Osteoblast (primary cell): Measurements from ENCODE around the gene PNMA6F. TPM values are rescaled to one million over a fixed set of nuclear protein-coding genes. Genes with fewer than 3 reads are reported as not detected.

Experiments used
- DNase-seq: peaks from one replicate; pipeline ENCODE4 v3.0.0; 2011; ENCODE audit warnings: low spot score, mixed read lengths; ENCODE audit not compliant: insufficient read length; ENCODE audit errors: missing footprints
- H2AFZ ChIP-seq: 2 replicates; pipeline ENCODE4 v1.6.0; 2011; ENCODE audit warnings: mild to moderate bottlenecking, low read length
- H3K27ac ChIP-seq: 2 replicates; pipeline ENCODE4 v1.5.1; 2011; ENCODE audit warnings: mild to moderate bottlenecking, low read depth, low read length, moderate library complexity
- H3K27me3 ChIP-seq: 2 replicates; pipeline ENCODE4 v1.6.0; 2012; ENCODE audit warnings: mild to moderate bottlenecking, control low read depth, inconsistent platforms, low read length, moderate library complexity; ENCODE audit not compliant: insufficient read depth
- H3K36me3 ChIP-seq: 2 replicates; pipeline ENCODE4 v1.5.1; 2011; ENCODE audit warnings: mild to moderate bottlenecking, low read length, control low read depth, moderate library complexity; ENCODE audit not compliant: insufficient read depth
- H3K4me1 ChIP-seq: 2 replicates; pipeline ENCODE4 v1.5.1; 2011; ENCODE audit warnings: mild to moderate bottlenecking, low read length, control low read depth, moderate library complexity; ENCODE audit not compliant: insufficient read depth
- H3K4me2 ChIP-seq: 2 replicates; pipeline ENCODE4 v1.6.0; 2011; ENCODE audit warnings: mild to moderate bottlenecking, low read length; ENCODE audit not compliant: insufficient read depth
- H3K4me3 ChIP-seq: fragments of 200-600 bp; sonication (generic); 3 replicates; pipeline ENCODE4 v1.5.1; 2012; ENCODE audit warnings: mild to moderate bottlenecking, low read length, inconsistent platforms; ENCODE audit not compliant: insufficient read depth
- H3K79me2 ChIP-seq: 2 replicates; pipeline ENCODE4 v1.6.0; 2012; ENCODE audit warnings: mild to moderate bottlenecking, low read length, control low read depth, inconsistent platforms; ENCODE audit not compliant: insufficient read depth
- H3K9me3 ChIP-seq: 2 replicates; pipeline ENCODE4 v1.5.1; 2011; ENCODE audit warnings: low read depth, low read length, control low read depth
- H4K20me1 ChIP-seq: 2 replicates; pipeline ENCODE4 v1.6.0; 2012; ENCODE audit warnings: mild to moderate bottlenecking, low read length, control low read depth; ENCODE audit not compliant: insufficient read depth
- CTCF ChIP-seq: IDR thresholded peaks from 2 replicates; pipeline ENCODE4 v1.5.1; 2011; ENCODE audit warnings: mild to moderate bottlenecking, low read depth, low read length, moderate library complexity; ENCODE audit errors: extremely low read depth
- total RNA-seq: library from RNA; depleted of rRNA; stranded (reverse); fragments of >200 nt; gene quantifications from 2 replicates; pipeline ENCODE4 v1.2.3, GENCODE V29; 2012

The PNMA6F gene
- total RNA-seq, 1 donor = not detected

GRCh38 chrX:153336121-153336894 lies 14.7 kb upstream of the PNMA6F start:
- Histone ChIP-seq H3K9me3 (no peaks in the 10 kb centered on the region), H2AFZ (no peak overlapping the region), H3K79me2 (peaks cover 59% of the 10 kb centered on the region), H3K27me3 (no peaks in the 10 kb centered on the region), H3K4me2 (no peak overlapping the region), H3K36me3 (peaks cover 11% of the 10 kb centered on the region), H3K4me1 (peaks cover 7% of the 10 kb centered on the region), H3K27ac (no peak overlapping the region), H3K4me3 (no peak overlapping the region), H4K20me1 (peaks cover 15% of the 10 kb centered on the region)
- DNase-seq = no peak
- no peak for TF ChIP-seq CTCF

GRCh38 chrX:153334654-153335295 lies 13.2 kb upstream of the PNMA6F start:
- no peak for DNase-seq
- Histone ChIP-seq H3K4me3 (peak overlapping the region; percentile 81), H3K27ac (peak overlapping the region; percentile 63), H3K36me3 (peaks cover 11% of the 10 kb centered on the region), H3K4me1 (peaks cover 7% of the 10 kb centered on the region), H2AFZ (peak overlapping the region; percentile 47), H4K20me1 (peaks cover 15% of the 10 kb centered on the region), H3K27me3 (no peaks in the 10 kb centered on the region), H3K4me2 (peak overlapping the region; percentile 63), H3K79me2 (peaks cover 46% of the 10 kb centered on the region), H3K9me3 (no peaks in the 10 kb centered on the region)
- TF ChIP-seq CTCF = no peak

- Histone ChIP-seq H3K4me2 (peak within 1 kb of the TSS; percentile 96), H4K20me1 (peaks cover 12% of the 10 kb centered on the region), H3K79me2 (peaks cover 43% of the 10 kb centered on the region), H2AFZ (peak within 1 kb of the TSS; percentile 78), H3K4me3 (peak within 1 kb of the TSS; percentile 81), H3K4me1 (peaks cover 7% of the 10 kb centered on the region), H3K27ac (peak within 1 kb of the TSS; percentile 82), H3K9me3 (no peaks in the 10 kb centered on the region), H3K36me3 (peaks cover 8% of the 10 kb centered on the region), H3K27me3 (no peaks in the 10 kb centered on the region)
- peak; percentile 97 for DNase-seq
- TF ChIP-seq CTCF = no peak
Observed at GRCh38 chrX:153333821-153334653, 12.5 kb upstream of the PNMA6F start, which contains the start of gene ZNF275. TSS of gene ZNF275 (plus strand) at chrX:153334153. CDS start at chrX:153336680, 2,527 bp downstream.
